K562 (cell line): ENCODE measurements around the gene MEFV. TPM values are rescaled to one million over a fixed set of nuclear protein-coding genes. Genes with fewer than 3 reads are reported as not detected.

ENCODE experiments used
- ATAC-seq: fragments of 200-7000 bp; cut with Tn5 transposase; 3 replicates; pipeline ENCODE4 v1.9.1; 2020; ENCODE audit warnings: moderate library complexity
- BruUV-seq: library from RNA; stranded (reverse); fragments of 400-500 nt; replicated peaks from 2 replicates; lab custom pipeline; 2021; lab: Mats Ljungman, UMichigan
- CTCF ChIA-PET: fragments of 300-600 bp; formaldehyde crosslinking; extraction: SDS; loops from one replicate; lab custom pipeline; 2021; ENCODE audit warnings: low intra/inter-chr PET ratio; lab: Yijun Ruan, JAX
- POLR2A ChIA-PET: fragments of 300-600, 350-650 bp; sonication (Branson Sonifier 250); formaldehyde crosslinking; extraction: SDS; loops from one replicate; lab custom pipeline; 2021; ENCODE audit warnings: antibody characterized with exemption, inconsistent platforms; lab: Yijun Ruan, JAX
- DNase-seq, 4 experiments: peaks; one replicate each; pipeline versions ENCODE4 v3.0.0 to v3.0.0-alpha.2; 2011 to 2018; ENCODE audit warnings: low spot score in 3 of 4, mixed read lengths in 3 of 4; ENCODE audit errors: extremely low read depth in 1 of 4
- FAIRE-seq: peaks from 2 replicates; lab custom pipeline; 2011; peaks lifted over from hg19 to GRCh38; lab: Jason Lieb, UNC
- H2AFZ ChIP-seq: 2 replicates; pipeline ENCODE4 v1.6.0; 2011; ENCODE audit warnings: low read depth, low read length, control low read depth, inconsistent platforms
- H3K27ac ChIP-seq: fragments of 200-600 bp; 3 replicates; pipeline ENCODE4 v1.8.0; 2011; ENCODE audit warnings: low read depth, mild to moderate bottlenecking, control low read depth, inconsistent platforms, low read length, moderate library complexity, mixed read lengths; ENCODE audit errors: extremely low read depth
- H3K27me3 ChIP-seq, 2 experiments: fragments of 300-600 bp in 1 of 2; 2 replicates in 1 of 2; 3 replicates in 1 of 2; pipeline versions ENCODE4 v1.6.0 to v1.8.0; 2011; ENCODE audit warnings: inconsistent platforms in 2 of 2, low read length in 2 of 2, mild to moderate bottlenecking in 1 of 2, mixed read lengths in 1 of 2, moderate library complexity in 1 of 2; ENCODE audit not compliant: control insufficient read depth in 2 of 2, insufficient read depth in 2 of 2
- H3K36me3 ChIP-seq: fragments of 300-600 bp; 3 replicates; pipeline ENCODE4 v1.8.0; 2011; ENCODE audit warnings: mild to moderate bottlenecking, low read length, inconsistent platforms; ENCODE audit not compliant: control insufficient read depth, insufficient read depth
- H3K4me1 ChIP-seq, 2 experiments: fragments of 200-600 bp in 1 of 2; replicated peaks in 1 of 2; 2 replicates in 1 of 2; 3 replicates in 1 of 2; pipeline versions ENCODE4 v1.5.1 to v1.8.0; 2011; ENCODE audit warnings: inconsistent platforms in 2 of 2, low read length in 2 of 2, mild to moderate bottlenecking in 1 of 2, mixed read lengths in 1 of 2, moderate library complexity in 1 of 2; ENCODE audit not compliant: control insufficient read depth in 2 of 2, insufficient read depth in 2 of 2
- H3K4me2 ChIP-seq: 2 replicates; pipeline ENCODE4 v1.6.1; 2011; ENCODE audit warnings: low read length, control low read depth, inconsistent platforms, mixed read lengths; ENCODE audit not compliant: insufficient read depth
- H3K4me3 ChIP-seq: fragments of 200-600 bp; sonication (generic), shearing (Covaris generic); 2 replicates; pipeline ENCODE4 v1.5.1; 2016; ENCODE audit warnings: control low read depth, inconsistent platforms
- H3K79me2 ChIP-seq: fragments of 200-600 bp; 3 replicates; pipeline ENCODE4 v1.8.0; 2011; ENCODE audit warnings: low read length, inconsistent platforms; ENCODE audit not compliant: control insufficient read depth, insufficient read depth
- H3K9ac ChIP-seq, 2 experiments: 2 replicates each; pipeline versions ENCODE4 v1.6.0 to v1.6.1; 2011; ENCODE audit warnings: low read depth in 2 of 2, low read length in 2 of 2, control low read depth in 1 of 2, inconsistent platforms in 1 of 2, mild to moderate bottlenecking in 1 of 2, mixed read lengths in 1 of 2; ENCODE audit not compliant: insufficient read depth in 1 of 2
- H3K9me1 ChIP-seq: one replicate; pipeline ENCODE4 v1.6.0; 2011; ENCODE audit warnings: inconsistent platforms, mild to moderate bottlenecking, low read length, moderate library complexity; ENCODE audit not compliant: control insufficient read depth, insufficient read depth
- H3K9me3 ChIP-seq: replicated peaks from 2 replicates; pipeline ENCODE4 v1.5.1; 2011; ENCODE audit warnings: low read depth, low read length, inconsistent platforms; ENCODE audit not compliant: control insufficient read depth, insufficient read depth
- H4K20me1 ChIP-seq: replicated peaks from 2 replicates; pipeline ENCODE4 v1.6.1; 2011; ENCODE audit warnings: low read length, inconsistent platforms, mixed read lengths; ENCODE audit not compliant: control insufficient read depth, insufficient read depth
- BRCA1 ChIP-seq, 2 experiments: fragments of 450-650 bp in 1 of 2; sonication (generic) in 1 of 2; formaldehyde crosslinking in 1 of 2; IDR thresholded peaks; 2 replicates each; pipeline versions ENCODE4 v1.5.0 to v1.6.1; 2017 to 2020; ENCODE audit warnings: mild to moderate bottlenecking in 1 of 2, missing genetic modification reagents in 1 of 2
- CREB3 ChIP-seq: fragments of 450-650 bp; conservative IDR thresholded peaks from 2 replicates; pipeline ENCODE4 v1.6.1; 2016; ENCODE audit warnings: missing genetic modification characterization, low read depth, mild to moderate bottlenecking, missing compliant biosample characterization, moderate library complexity
- FOXA1 ChIP-seq: fragments of 450-650 bp; IDR thresholded peaks from 2 replicates; pipeline ENCODE4 v1.6.1; 2016; ENCODE audit warnings: mild to moderate bottlenecking, borderline replicate concordance
- GABPB1 ChIP-seq: sonication (generic); formaldehyde crosslinking; IDR thresholded peaks from 2 replicates; pipeline ENCODE4 v1.8.0; 2022; ENCODE audit warnings: mild to moderate bottlenecking, missing genetic modification reagents
- JUN ChIP-seq, 2 experiments: sonication (generic) in 1 of 2; formaldehyde crosslinking in 1 of 2; IDR thresholded peaks; 2 replicates each; pipeline versions ENCODE4 v1.6.1 to v1.8.0; 2012 to 2022; ENCODE audit warnings: borderline replicate concordance in 2 of 2, mild to moderate bottlenecking in 2 of 2, improper control_type of control experiment in 1 of 2, low read depth in 1 of 2, low read length in 1 of 2, missing genetic modification reagents in 1 of 2
- MAFG ChIP-seq: fragments of 450-650 bp; conservative IDR thresholded peaks from 2 replicates; pipeline ENCODE4 v1.6.1; 2016; ENCODE audit warnings: missing genetic modification characterization, missing compliant biosample characterization
- YY1 ChIP-seq, 3 experiments: IDR thresholded peaks; 2 replicates each; pipeline ENCODE4 v1.6.1; 2011; ENCODE audit warnings: low read length in 2 of 3, mild to moderate bottlenecking in 2 of 3, moderate library complexity in 2 of 3, borderline replicate concordance in 1 of 3, control low read depth in 1 of 3, low read depth in 1 of 3; ENCODE audit not compliant: insufficient read depth in 3 of 3, insufficient replicate concordance in 2 of 3, control insufficient read depth in 1 of 3, insufficient read length in 1 of 3; ENCODE audit errors: extremely low read depth in 1 of 3
- ZNF165 ChIP-seq: fragments of 250-450 bp; sonication (Bioruptor Pico); IDR thresholded peaks from 2 replicates; pipeline ENCODE4 v1.4.0; 2020; ENCODE audit warnings: borderline replicate concordance
- ZNF695 ChIP-seq: fragments of 450-650 bp; formaldehyde crosslinking; IDR thresholded peaks from 2 replicates; pipeline ENCODE4 v1.4.0; 2020; ENCODE audit warnings: mild to moderate bottlenecking, moderate library complexity
- ZNF77 ChIP-seq: fragments of 250-450 bp; sonication (Bioruptor Pico); IDR thresholded peaks from 2 replicates; pipeline ENCODE4 v1.5.0; 2020
- WGBS: fragments of 100-300 bp; shearing (Covaris generic); methylation state at CpG from one replicate; pipeline ENCODE4 v1.1.6; 2016; ENCODE audit warnings: low coverage, mixed read lengths; ENCODE audit not compliant: insufficient coverage; ENCODE audit errors: missing lambda C conversion rate; 5-methylcytosine and 5-hydroxymethylcytosine counted together
- in situ Hi-C: fragments of 300-500 bp; cut with MboI; formaldehyde crosslinking; loops from 4 replicates; pipeline ENCODE4 v1.15.0; 2018; ENCODE audit warnings: inconsistent platforms, mixed read lengths
- intact Hi-C: fragments of 100-400 bp; cut with micrococcal nuclease; formaldehyde crosslinking; loops from 2 replicates; pipeline ENCODE4 v1.14.2; 2022
- polyA plus RNA-seq, 8 experiments: library from polyadenylated mRNA; depleted of rRNA in 4 of 8; stranded (reverse) in 5 of 8; unstranded in 3 of 8; fragments of >200 nt; fragmentation: Nextera tagmentation in 2 of 8; fragmentation: Illumina TruSeq in 1 of 8; extraction: Ambion mirVana in 2 of 8; extraction: Trizol in 1 of 8; gene quantifications; 2 replicates each; pipeline versions ENCODE4 v1.2.1 to v1.2.3, GENCODE V29; 2011 to 2014; ENCODE audit warnings: inconsistent platforms in 1 of 8, missing spikeins in 1 of 8
- total RNA-seq, 7 experiments: library from RNA; depleted of rRNA in 6 of 7; stranded (reverse); fragments of >200 nt in 6 of 7; fragmentation: Illumina TruSeq in 2 of 7; extraction: Trizol in 2 of 7; gene quantifications; 2 replicates each; pipeline versions ENCODE4 v1.2.1 to v1.2.3, GENCODE V29; 2011 to 2021; ENCODE audit warnings: low replicate concordance in 1 of 7
- TF ChIP-seq, protein P1 (sequence below): fragments of 250-450 bp; sonication (Bioruptor Pico); IDR thresholded peaks from 2 replicates; pipeline ENCODE4 v1.5.0; 2021; ENCODE audit warnings: mild to moderate bottlenecking, borderline replicate concordance

The MEFV gene
- total and polyA plus RNA-seq, 9 of the 15 experiments (the other 6 are each of a cell fraction or from before 2014, with no cell fraction given), result 0.14 TPM; not detected in 8

DNA sequence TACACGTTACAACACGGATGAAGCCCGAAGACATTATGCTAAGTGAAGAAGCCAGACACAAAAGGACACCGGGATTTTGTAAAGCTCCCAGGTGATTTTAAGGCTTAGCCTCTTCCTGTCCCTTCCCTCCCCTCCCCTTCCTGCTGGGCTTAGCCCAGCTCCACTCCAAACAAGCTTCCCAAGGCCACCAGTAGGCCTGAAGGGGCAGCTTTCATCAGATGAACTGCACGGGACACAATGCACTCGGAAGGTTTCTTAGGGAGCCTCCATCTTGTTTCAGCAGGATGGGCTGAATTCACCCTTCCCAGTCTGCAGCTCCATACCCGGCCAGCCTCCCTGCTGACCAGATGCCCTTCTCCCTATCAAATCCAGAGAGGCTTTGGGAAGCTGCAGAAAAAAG, 10.4 kb downstream of the MEFV start:
- no peak for TF ChIP-seq BRCA1 (IDR thresholded peaks at IDR 0.05)
- TF ChIP-seq BRCA1 (CRISPR knock-in tag; IDR thresholded peaks at IDR 0.05), result no peak
- TF ChIP-seq YY1 (IDR thresholded peaks at IDR 0.05; ENCODE audit: borderline replicate concordance in 1 of 3, control insufficient read depth in 1 of 3, extremely low read depth in 1 of 3, insufficient read depth in 3 of 3, insufficient read length in 1 of 3, insufficient replicate concordance in 2 of 3, low read depth in 1 of 3, low read length in 2 of 3), result peak in 1 of 3 experiments; percentile 22
- TF ChIP-seq, all 486 proteins: peak for 1
- Histone ChIP-seq H2AFZ (no peak overlapping the region), H4K20me1 (no peaks in the 10 kb centered on the region), H3K36me3 (no peaks in the 10 kb centered on the region), H3K9me1 (no peaks in the 10 kb centered on the region), H3K4me3 (no peak overlapping the region), H3K79me2 (no peaks in the 10 kb centered on the region), H3K27ac (no peak overlapping the region), H3K27me3 (peaks cover 34 to 65% of the 10 kb centered on the region in 2 experiments), H3K4me1 (peaks cover 0 to 5% of the 10 kb centered on the region in 2 experiments; a peak in 1 of 5 replicates), H3K9ac (no peak overlapping the region), H3K4me2 (no peak overlapping the region), H3K9me3 (peaks cover 4% of the 10 kb centered on the region)
- 15% methylated on average over 7 of the region's 7 CpGs for WGBS
- in situ Hi-C loops, result no loop called here
- no peak for FAIRE-seq
- no TSS peak for BruUV-seq
- ATAC-seq, result peak; percentile 48
- DNase-seq, result no peak
- POLR2A ChIA-PET, result interaction anchor here (1.2 kb wide), 1 partner anchor 17 kb away, joined by 6 read pairs; no protein-coding TSS in a partner anchor
- CTCF ChIA-PET, result no interaction called here
- intact Hi-C loops, result no loop called here

DNA sequence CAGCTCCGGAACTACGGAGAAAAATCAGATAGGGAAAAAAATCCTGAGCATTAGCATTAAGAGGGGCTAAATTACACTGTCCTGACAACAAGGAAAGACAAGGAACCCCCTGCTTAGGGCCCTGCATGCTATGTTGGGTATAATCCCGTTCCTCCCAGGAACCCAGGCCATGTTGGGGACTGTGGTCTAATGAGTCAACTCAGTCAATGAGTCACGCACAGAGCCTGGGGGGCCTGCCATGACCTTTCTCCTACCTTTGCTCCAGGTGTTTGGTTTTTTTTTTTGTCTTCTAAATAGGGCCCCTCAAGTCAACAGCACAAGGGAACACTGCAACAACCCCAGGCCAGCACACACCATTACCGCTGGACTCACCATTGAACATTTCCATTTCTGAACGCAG, 12.6 kb downstream of the MEFV start:
- FAIRE-seq (no peak), DNase-seq (no peak), ATAC-seq (no peak)
- H3K9me3 ChIP-seq, result peaks cover 4% of the 10 kb centered on the region
- 13% methylated on average over 6 of the region's 6 CpGs for WGBS
- H3K36me3 ChIP-seq, result no peaks in the 10 kb centered on the region
- no peak overlapping the region for H3K9ac ChIP-seq
- ChIA-PET POLR2A (interaction anchor here (0.6 to 1.1 kb wide), 3 partner anchors 14 to 1055 kb away, joined by 3 read pairs; no protein-coding TSS in a partner anchor), CTCF (no interaction called here)
- H3K27ac ChIP-seq, result no peak overlapping the region
- peaks cover 25 to 48% of the 10 kb centered on the region in 2 experiments for H3K27me3 ChIP-seq
- no peak overlapping the region for H3K4me3 ChIP-seq
- no peaks in the 10 kb centered on the region for H4K20me1 ChIP-seq
- H3K4me2 ChIP-seq, result no peak overlapping the region
- no TSS peak for BruUV-seq
- no peaks in the 10 kb centered on the region for H3K79me2 ChIP-seq
- intact Hi-C loops (no loop called here), in situ Hi-C loops (no loop called here)
- H3K9me1 ChIP-seq, result no peaks in the 10 kb centered on the region
- no peaks in the 10 kb centered on the region for H3K4me1 ChIP-seq
- no peak overlapping the region for H2AFZ ChIP-seq
- TF ChIP-seq, protein P1, sequence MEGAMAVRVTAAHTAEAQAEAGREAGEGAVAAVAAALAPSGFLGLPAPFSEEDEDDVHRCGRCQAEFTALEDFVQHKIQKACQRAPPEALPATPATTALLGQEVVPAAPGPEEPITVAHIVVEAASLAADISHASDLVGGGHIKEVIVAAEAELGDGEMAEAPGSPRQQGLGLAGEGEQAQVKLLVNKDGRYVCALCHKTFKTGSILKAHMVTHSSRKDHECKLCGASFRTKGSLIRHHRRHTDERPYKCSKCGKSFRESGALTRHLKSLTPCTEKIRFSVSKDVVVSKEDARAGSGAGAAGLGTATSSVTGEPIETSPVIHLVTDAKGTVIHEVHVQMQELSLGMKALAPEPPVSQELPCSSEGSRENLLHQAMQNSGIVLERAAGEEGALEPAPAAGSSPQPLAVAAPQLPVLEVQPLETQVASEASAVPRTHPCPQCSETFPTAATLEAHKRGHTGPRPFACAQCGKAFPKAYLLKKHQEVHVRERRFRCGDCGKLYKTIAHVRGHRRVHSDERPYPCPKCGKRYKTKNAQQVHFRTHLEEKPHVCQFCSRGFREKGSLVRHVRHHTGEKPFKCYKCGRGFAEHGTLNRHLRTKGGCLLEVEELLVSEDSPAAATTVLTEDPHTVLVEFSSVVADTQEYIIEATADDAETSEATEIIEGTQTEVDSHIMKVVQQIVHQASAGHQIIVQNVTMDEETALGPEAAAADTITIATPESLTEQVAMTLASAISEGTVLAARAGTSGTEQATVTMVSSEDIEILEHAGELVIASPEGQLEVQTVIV (CRISPR knock-in tag), result no peak
- no peak for TF ChIP-seq CREB3 (tag)
- TF ChIP-seq ZNF165 (CRISPR knock-in tag), result no peak
- no peak for TF ChIP-seq ZNF77 (CRISPR knock-in tag)
- no peak for TF ChIP-seq FOXA1
- no peak for TF ChIP-seq ZNF695 (CRISPR knock-in tag)
- no peak for TF ChIP-seq JUN (IDR thresholded peaks at IDR 0.05; ENCODE audit: borderline replicate concordance, low read depth, low read length)
- no peak for TF ChIP-seq JUN (CRISPR knock-in tag; IDR thresholded peaks at IDR 0.05; ENCODE audit: borderline replicate concordance)
- TF ChIP-seq MAFG, result no peak
- no peak for TF ChIP-seq GABPB1 (CRISPR knock-in tag)
